HCT116 (cell line): ENCODE results near the gene CHDH. TPM values are rescaled to one million over a fixed set of nuclear protein-coding genes. Genes with fewer than 3 reads are reported as not detected.

Source experiments
- ATAC-seq: fragments of 200-7000 bp; cut with Tn5 transposase; 2 replicates; pipeline ENCODE4 v1.9.1; 2020; ENCODE audit warnings: mild to moderate bottlenecking, moderate library complexity
- BruUV-seq: library from RNA; stranded (reverse); fragments of 400-500 nt; replicated peaks from 2 replicates; lab custom pipeline; 2021; lab: Mats Ljungman, UMichigan
- CTCF ChIA-PET: fragments of 300-600 bp; sonication (Branson Sonifier 250); formaldehyde crosslinking; loops from one replicate; lab custom pipeline; 2021; ENCODE audit warnings: antibody characterized with exemption; lab: Charles Lee
- POLR2A ChIA-PET: fragments of 300-600, 350-600 bp; sonication (Branson Sonifier 250); formaldehyde crosslinking; loops from one replicate; lab custom pipeline; 2021; ENCODE audit warnings: antibody characterized with exemption; lab: Charles Lee
- RAD21 ChIA-PET, 2 experiments: fragments of 300-600 bp; sonication (Branson Sonifier 250); formaldehyde crosslinking; loops; one replicate each; lab custom pipeline; 2023; ENCODE audit warnings: low total read pairs in 2 of 2; ENCODE audit not compliant: uncharacterized antibody in 2 of 2, unreplicated experiment in 2 of 2, low non-redundant PET in 1 of 2; lab: Charles Lee
- DNase-seq: peaks from one replicate; pipeline ENCODE4 v3.0.0-alpha.2; 2010; ENCODE audit warnings: low read depth, low spot score
- H2AFZ ChIP-seq: fragments of 200-600 bp; shearing (Covaris generic), sonication (generic); 2 replicates; pipeline ENCODE4 v1.6.1; 2017; ENCODE audit warnings: low read depth, mixed run types, mixed read lengths, antibody characterized with exemption, low read length; ENCODE audit not compliant: poor library complexity, severe bottlenecking
- H3K27ac ChIP-seq: 2 replicates; pipeline ENCODE4 v1.5.1; 2012; ENCODE audit warnings: low read depth, low read length
- H3K27me3 ChIP-seq: fragments of 200-600 bp; sonication (generic); 2 replicates; pipeline ENCODE4 v1.6.1; 2016; ENCODE audit warnings: mixed run types, low read length, mixed read lengths; ENCODE audit not compliant: insufficient read depth
- H3K36me3 ChIP-seq, 2 experiments: fragments of 200-500 bp in 1 of 2; fragments of 200-600 bp in 1 of 2; sonication (Bioruptor generic) in 1 of 2; sonication (generic) in 1 of 2; 2 replicates each; pipeline versions ENCODE4 v1.5.1 to v1.6.1; 2014 to 2016; ENCODE audit warnings: low read length in 2 of 2, inconsistent platforms in 1 of 2, mixed read lengths in 1 of 2, mixed run types in 1 of 2; ENCODE audit not compliant: insufficient read depth in 2 of 2, control insufficient read depth in 1 of 2
- H3K4me1 ChIP-seq, 2 experiments: fragments of 200-600 bp in 1 of 2; sonication (generic) in 1 of 2; 2 replicates each; pipeline versions ENCODE4 v1.5.1 to v1.6.1; 2012 to 2017; ENCODE audit warnings: low read length in 2 of 2, inconsistent platforms in 1 of 2, mild to moderate bottlenecking in 1 of 2, mixed read lengths in 1 of 2, mixed run types in 1 of 2, moderate library complexity in 1 of 2; ENCODE audit not compliant: insufficient read depth in 2 of 2, control insufficient read depth in 1 of 2
- H3K4me2 ChIP-seq: fragments of 200-600 bp; sonication (generic); 2 replicates; pipeline ENCODE4 v1.6.1; 2017; ENCODE audit warnings: mixed run types, low read length, mixed read lengths
- H3K4me3 ChIP-seq, 2 experiments: fragments of 200-600 bp in 1 of 2; sonication (generic) in 1 of 2; replicated peaks in 1 of 2; 2 replicates each; pipeline ENCODE4 v1.5.1; 2011 to 2016; ENCODE audit warnings: low read length in 2 of 2, control low read depth in 1 of 2, low read depth in 1 of 2, mild to moderate bottlenecking in 1 of 2, mixed read lengths in 1 of 2, mixed run types in 1 of 2
- H3K79me2 ChIP-seq: fragments of 200-600 bp; sonication (generic); 2 replicates; pipeline ENCODE4 v1.6.1; 2017; ENCODE audit warnings: mild to moderate bottlenecking, mixed run types, low read length, moderate library complexity, mixed read lengths; ENCODE audit not compliant: insufficient read depth
- H3K9ac ChIP-seq: fragments of 200-600 bp; sonication (generic); 2 replicates; pipeline ENCODE4 v1.6.1; 2016; ENCODE audit warnings: low read length, mixed read lengths
- H3K9me2 ChIP-seq: fragments of 200-600 bp; sonication (generic), shearing (Covaris generic); 2 replicates; pipeline ENCODE4 v1.6.1; 2017; ENCODE audit warnings: mixed run types, mild to moderate bottlenecking, moderate library complexity; ENCODE audit not compliant: insufficient read depth
- H3K9me3 ChIP-seq, 2 experiments: fragments of 200-500 bp in 1 of 2; fragments of 200-600 bp in 1 of 2; sonication (Bioruptor generic) in 1 of 2; sonication (generic) in 1 of 2; 2 replicates each; pipeline ENCODE4 v1.6.1; 2014 to 2017; ENCODE audit warnings: low read length in 2 of 2, mixed read lengths in 2 of 2, inconsistent platforms in 1 of 2, low read depth in 1 of 2, mild to moderate bottlenecking in 1 of 2, mixed run types in 1 of 2, moderate library complexity in 1 of 2; ENCODE audit not compliant: control insufficient read depth in 1 of 2, insufficient read depth in 1 of 2
- H4K20me1 ChIP-seq: fragments of 200-600 bp; sonication (generic), shearing (Covaris generic); 2 replicates; pipeline ENCODE4 v1.6.1; 2017; ENCODE audit warnings: mixed run types, mild to moderate bottlenecking, moderate library complexity; ENCODE audit not compliant: insufficient read depth
- CBX3 ChIP-seq: IDR thresholded peaks from 2 replicates; pipeline ENCODE4 v1.6.1; 2012; ENCODE audit warnings: low read depth
- ELF1 ChIP-seq: IDR thresholded peaks from 2 replicates; pipeline ENCODE4 v1.6.1; 2012; ENCODE audit warnings: low read depth, borderline replicate concordance
- EZH2 ChIP-seq: fragments of 200-600 bp; sonication (generic); IDR thresholded peaks from 2 replicates; pipeline ENCODE4 v1.6.1; 2017; ENCODE audit warnings: antibody characterized with exemption, mixed run types
- EZH2phosphoT487 ChIP-seq: fragments of 200-600 bp; IDR thresholded peaks from 2 replicates; pipeline ENCODE4 v1.6.1; 2018; ENCODE audit warnings: antibody characterized with exemption, borderline replicate concordance
- POLR2A ChIP-seq: IDR thresholded peaks from 2 replicates; pipeline ENCODE4 v1.7.0; 2011; ENCODE audit warnings: borderline replicate concordance; ENCODE audit not compliant: insufficient read depth, insufficient read length; ENCODE audit errors: extremely low read depth
- POLR2AphosphoS5 ChIP-seq: IDR thresholded peaks from 2 replicates; pipeline ENCODE4 v1.6.1; 2011; ENCODE audit warnings: mild to moderate bottlenecking, low read depth, low read length, moderate library complexity
- SP1 ChIP-seq: IDR thresholded peaks from 2 replicates; pipeline ENCODE4 v1.6.1; 2012; ENCODE audit warnings: low read depth
- SRF ChIP-seq: IDR thresholded peaks from 2 replicates; pipeline ENCODE4 v1.6.1; 2012; ENCODE audit warnings: low read depth
- ZFX ChIP-seq: fragments of 450-650 bp; IDR thresholded peaks from 2 replicates; pipeline ENCODE4 v1.6.1; 2017
- intact Hi-C: fragments of 100-400 bp; cut with micrococcal nuclease; formaldehyde crosslinking; loops from 2 replicates; pipeline ENCODE4 v1.10.0; 2022
- total RNA-seq: library from RNA; stranded (reverse); gene quantifications from one replicate; pipeline ENCODE4 v1.2.1, GENCODE V29; 2021; ENCODE audit not compliant: unreplicated experiment
- TF ChIP-seq, protein P1 (sequence below): IDR thresholded peaks from 2 replicates; pipeline ENCODE4 v1.6.1; 2011; ENCODE audit warnings: mild to moderate bottlenecking, low read length, moderate library complexity; ENCODE audit not compliant: insufficient replicate concordance; ENCODE audit errors: extremely low read depth
- TF ChIP-seq, protein P2 (sequence below), 3 experiments: fragments of 200-600 bp in 1 of 3; sonication (generic) in 1 of 3; IDR thresholded peaks in 2 of 3; conservative IDR thresholded peaks in 1 of 3; 2 replicates each; pipeline ENCODE4 v1.5.1; 2012 to 2017; ENCODE audit warnings: low read depth in 2 of 3, low read length in 2 of 3, antibody characterized with exemption in 1 of 3, borderline replicate concordance in 1 of 3, control low read depth in 1 of 3, mild to moderate bottlenecking in 1 of 3, mixed read lengths in 1 of 3, mixed run types in 1 of 3, moderate library complexity in 1 of 3; ENCODE audit not compliant: insufficient read depth in 1 of 3

CHDH gene
- total RNA-seq, 1 experiment from 2014 or later, result 10.8 TPM

DNA sequence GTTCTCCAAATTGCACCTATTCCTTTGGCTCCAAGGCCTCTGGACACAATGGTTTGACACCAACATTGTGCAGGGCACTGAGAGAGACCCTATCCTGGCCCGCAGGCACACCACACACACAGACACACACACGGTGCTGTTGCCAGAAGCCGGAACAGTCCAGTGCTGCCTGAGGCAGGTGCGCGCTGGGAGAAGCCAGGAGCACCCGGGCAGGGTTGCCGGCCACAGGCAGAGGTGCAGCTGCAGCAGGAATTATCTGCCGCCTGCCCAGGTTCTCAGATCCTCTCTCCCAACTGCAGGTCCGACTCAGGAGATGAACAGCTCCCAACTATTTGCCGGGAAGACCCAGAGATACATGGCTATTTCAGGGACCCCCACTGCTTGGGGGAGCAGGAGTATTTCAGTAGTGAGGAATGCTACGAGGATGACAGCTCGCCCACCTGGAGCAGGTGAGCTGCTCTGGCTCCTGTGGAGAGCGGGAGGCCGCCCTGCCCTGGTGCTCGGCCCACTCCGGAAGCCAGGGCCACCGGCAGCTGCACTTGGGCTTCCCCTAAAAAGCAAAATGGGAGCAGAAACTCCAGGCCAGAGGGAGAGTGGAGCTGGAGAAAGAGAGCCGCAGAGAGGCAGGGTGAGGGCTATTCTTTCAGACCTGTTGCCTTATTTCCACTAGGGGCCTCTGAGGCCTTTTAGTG is 42.9 kb downstream of the CHDH start:
- no peak for TF ChIP-seq CBX3
- TF ChIP-seq SP1, result no peak
- TF ChIP-seq, protein P1, sequence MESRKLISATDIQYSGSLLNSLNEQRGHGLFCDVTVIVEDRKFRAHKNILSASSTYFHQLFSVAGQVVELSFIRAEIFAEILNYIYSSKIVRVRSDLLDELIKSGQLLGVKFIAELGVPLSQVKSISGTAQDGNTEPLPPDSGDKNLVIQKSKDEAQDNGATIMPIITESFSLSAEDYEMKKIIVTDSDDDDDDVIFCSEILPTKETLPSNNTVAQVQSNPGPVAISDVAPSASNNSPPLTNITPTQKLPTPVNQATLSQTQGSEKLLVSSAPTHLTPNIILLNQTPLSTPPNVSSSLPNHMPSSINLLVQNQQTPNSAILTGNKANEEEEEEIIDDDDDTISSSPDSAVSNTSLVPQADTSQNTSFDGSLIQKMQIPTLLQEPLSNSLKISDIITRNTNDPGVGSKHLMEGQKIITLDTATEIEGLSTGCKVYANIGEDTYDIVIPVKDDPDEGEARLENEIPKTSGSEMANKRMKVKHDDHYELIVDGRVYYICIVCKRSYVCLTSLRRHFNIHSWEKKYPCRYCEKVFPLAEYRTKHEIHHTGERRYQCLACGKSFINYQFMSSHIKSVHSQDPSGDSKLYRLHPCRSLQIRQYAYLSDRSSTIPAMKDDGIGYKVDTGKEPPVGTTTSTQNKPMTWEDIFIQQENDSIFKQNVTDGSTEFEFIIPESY, result no peak
- TF ChIP-seq SRF, result no peak
- no peak for TF ChIP-seq EZH2phosphoT487
- TF ChIP-seq, protein P2, sequence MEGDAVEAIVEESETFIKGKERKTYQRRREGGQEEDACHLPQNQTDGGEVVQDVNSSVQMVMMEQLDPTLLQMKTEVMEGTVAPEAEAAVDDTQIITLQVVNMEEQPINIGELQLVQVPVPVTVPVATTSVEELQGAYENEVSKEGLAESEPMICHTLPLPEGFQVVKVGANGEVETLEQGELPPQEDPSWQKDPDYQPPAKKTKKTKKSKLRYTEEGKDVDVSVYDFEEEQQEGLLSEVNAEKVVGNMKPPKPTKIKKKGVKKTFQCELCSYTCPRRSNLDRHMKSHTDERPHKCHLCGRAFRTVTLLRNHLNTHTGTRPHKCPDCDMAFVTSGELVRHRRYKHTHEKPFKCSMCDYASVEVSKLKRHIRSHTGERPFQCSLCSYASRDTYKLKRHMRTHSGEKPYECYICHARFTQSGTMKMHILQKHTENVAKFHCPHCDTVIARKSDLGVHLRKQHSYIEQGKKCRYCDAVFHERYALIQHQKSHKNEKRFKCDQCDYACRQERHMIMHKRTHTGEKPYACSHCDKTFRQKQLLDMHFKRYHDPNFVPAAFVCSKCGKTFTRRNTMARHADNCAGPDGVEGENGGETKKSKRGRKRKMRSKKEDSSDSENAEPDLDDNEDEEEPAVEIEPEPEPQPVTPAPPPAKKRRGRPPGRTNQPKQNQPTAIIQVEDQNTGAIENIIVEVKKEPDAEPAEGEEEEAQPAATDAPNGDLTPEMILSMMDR (IDR thresholded peaks at IDR 0.05 in 2 of 3, conservative IDR thresholded peaks at IDR 0.05 in 1 of 3; ENCODE audit: borderline replicate concordance in 1 of 3, insufficient read depth in 1 of 3, low read depth in 2 of 3, low read length in 2 of 3), result no peak
- TF ChIP-seq POLR2A, result no peak
- no peak for TF ChIP-seq POLR2AphosphoS5
- no peak for TF ChIP-seq EZH2
- TF ChIP-seq ELF1, result no peak
- no peak for TF ChIP-seq ZFX
- TF ChIP-seq, all 23 proteins: peak for 0
- H3K27me3 ChIP-seq, result no peaks in the 10 kb centered on the region
- peaks cover 12 to 26% of the 10 kb centered on the region in 2 experiments for H3K4me1 ChIP-seq
- ChIA-PET CTCF (no interaction called here), RAD21 (no interaction called here), POLR2A (no interaction called here)
- H4K20me1 ChIP-seq, result no peaks in the 10 kb centered on the region
- no peaks in the 10 kb centered on the region for H3K36me3 ChIP-seq
- no peak overlapping the region for H2AFZ ChIP-seq
- H3K4me3 ChIP-seq, result no peak overlapping the region
- H3K27ac ChIP-seq, result no peak overlapping the region
- ATAC-seq, result no peak
- no peak overlapping the region for H3K9ac ChIP-seq
- no peaks in the 10 kb centered on the region for H3K9me3 ChIP-seq
- H3K79me2 ChIP-seq, result no peaks in the 10 kb centered on the region
- no peak overlapping the region for H3K4me2 ChIP-seq
- intact Hi-C loops, result no loop called here
- no TSS peak for BruUV-seq
- DNase-seq, result no peak
- H3K9me2 ChIP-seq, result no peaks in the 10 kb centered on the region
